H1 (cell line): ENCODE data around the gene MPP4. TPM values are rescaled to one million over a fixed set of nuclear protein-coding genes. Genes with fewer than 3 reads are reported as not detected.

Source experiments
- ASH2L ChIP-seq: fragments of 200-600, 300-600 bp; sonication (generic); IDR thresholded peaks from one replicate; pipeline ENCODE4 v1.7.1; 2017; ENCODE audit warnings: low read length
- ATF2 ChIP-seq: IDR thresholded peaks from 2 replicates; pipeline ENCODE4 v1.6.1; 2012; ENCODE audit warnings: low read length, inconsistent platforms
- BACH1 ChIP-seq: IDR thresholded peaks from 2 replicates; pipeline ENCODE4 v1.6.1; 2012; ENCODE audit warnings: low read length, improper control_type of control experiment
- CBX5 ChIP-seq: fragments of 300-800, 300-1000 bp; sonication (generic); IDR thresholded peaks from 2 replicates; pipeline ENCODE4 v1.7.1; 2016; ENCODE audit warnings: antibody characterized with exemption, low read length, low read depth
- CEBPB ChIP-seq: IDR thresholded peaks from 2 replicates; pipeline ENCODE4 v1.6.1; 2012; ENCODE audit warnings: low read depth, low read length
- HDAC6 ChIP-seq: IDR thresholded peaks from one replicate; pipeline ENCODE4 v1.7.1; 2012; ENCODE audit warnings: low read depth, mild to moderate bottlenecking, inconsistent platforms, low read length, moderate library complexity
- JUN ChIP-seq: IDR thresholded peaks from 2 replicates; pipeline ENCODE4 v1.6.1; 2011; ENCODE audit warnings: low read depth, mild to moderate bottlenecking, improper control_type of control experiment, low read length
- JUND ChIP-seq: IDR thresholded peaks from 2 replicates; pipeline ENCODE4 v1.6.1; 2011; ENCODE audit warnings: mild to moderate bottlenecking, improper control_type of control experiment, low read length
- KDM4A ChIP-seq: IDR thresholded peaks from one replicate; pipeline ENCODE4 v1.7.1; 2012; ENCODE audit warnings: low read depth, mild to moderate bottlenecking, moderate library complexity, low read length, inconsistent platforms; ENCODE audit not compliant: severe bottlenecking
- MAX ChIP-seq: IDR thresholded peaks from 2 replicates; pipeline ENCODE4 v1.6.1; 2012; ENCODE audit warnings: inconsistent platforms
- NRF1 ChIP-seq: IDR thresholded peaks from 2 replicates; pipeline ENCODE4 v1.6.1; 2011; ENCODE audit warnings: mild to moderate bottlenecking, low read depth, low read length, improper control_type of control experiment
- POLR2AphosphoS5 ChIP-seq: IDR thresholded peaks from 2 replicates; pipeline ENCODE4 v1.6.1; 2011; ENCODE audit warnings: low read depth, low read length
- RBBP5 ChIP-seq: IDR thresholded peaks from 2 replicates; pipeline ENCODE4 v1.7.1; 2012; ENCODE audit warnings: low read depth, mild to moderate bottlenecking, inconsistent platforms, low read length, moderate library complexity, borderline replicate concordance
- SIRT6 ChIP-seq: IDR thresholded peaks from one replicate; pipeline ENCODE4 v1.7.1; 2012; ENCODE audit warnings: low read length, inconsistent platforms
- SRF ChIP-seq: IDR thresholded peaks from 2 replicates; pipeline ENCODE4 v1.6.1; 2011; ENCODE audit warnings: mild to moderate bottlenecking, low read depth, low read length, moderate library complexity
- TAF1 ChIP-seq: IDR thresholded peaks from 2 replicates; pipeline ENCODE4 v1.6.1; 2011; ENCODE audit warnings: mild to moderate bottlenecking, low read depth, low read length
- TBP ChIP-seq: IDR thresholded peaks from 2 replicates; pipeline ENCODE4 v1.6.1; 2011; ENCODE audit warnings: low read depth, low read length, improper control_type of control experiment
- TCF12 ChIP-seq: IDR thresholded peaks from 2 replicates; pipeline ENCODE4 v1.6.1; 2011; ENCODE audit warnings: low read depth, mild to moderate bottlenecking, low read length
- polyA plus RNA-seq, 7 experiments: library from polyadenylated mRNA; depleted of rRNA in 3 of 7; stranded (reverse) in 5 of 7; unstranded in 2 of 7; fragments of >200 nt in 5 of 7; fragments of 200-250 nt in 2 of 7; gene quantifications; 1 replicate in 5 of 7; 2 replicates in 1 of 7; 4 replicates in 1 of 7; pipeline versions ENCODE4 v1.2.1 to v1.2.3, GENCODE V29; 2011 to 2013; ENCODE audit warnings: missing spikeins in 2 of 7, mixed read lengths in 2 of 7
- total RNA-seq: library from RNA; stranded (reverse); fragmentation: NEBNext Ultra II Directional; extraction: Animal tissue kit (Norgen Biotek cat#: 25700); gene quantifications from 2 replicates; pipeline ENCODE4 v1.2.1, GENCODE V29; 2021

The MPP4 gene
- total and polyA plus RNA-seq, 2 of the 8 experiments (the other 6 are each of a cell fraction or from before 2014, with no cell fraction given) = not detected

GRCh38 chr2:201628545-201628944 lies 69.9 kb downstream of the MPP4 start (continued):
- TF ChIP-seq TCF12 = no peak
- TF ChIP-seq MAX = no peak
- TF ChIP-seq POLR2AphosphoS5 = no peak
- TF ChIP-seq SRF = no peak
- TF ChIP-seq CBX5 = no peak
- no peak for TF ChIP-seq JUN
- no peak for TF ChIP-seq TAF1
- no peak for TF ChIP-seq TBP
- TF ChIP-seq HDAC6 = no peak
- no peak for TF ChIP-seq BACH1
- no peak for TF ChIP-seq RBBP5
- TF ChIP-seq ASH2L = no peak
- TF ChIP-seq KDM4A = no peak
- TF ChIP-seq NRF1 = no peak
- no peak for TF ChIP-seq JUND
- TF ChIP-seq CEBPB = no peak
- no peak for TF ChIP-seq SIRT6
- TF ChIP-seq ATF2 = no peak
